WTC11 (cell line): ENCODE results near the gene CD9.

Experiments
- CREB1 ChIP-seq: sonication (generic); formaldehyde crosslinking; IDR thresholded peaks from 2 replicates; pipeline ENCODE4 v1.8.0; 2023; ENCODE audit warnings: mild to moderate bottlenecking, missing genetic modification reagents
- CREM ChIP-seq: sonication (generic); formaldehyde crosslinking; IDR thresholded peaks from 2 replicates; pipeline ENCODE4 v1.8.1; 2022; ENCODE audit warnings: mild to moderate bottlenecking, missing genetic modification reagents, moderate library complexity
- HMGA2 ChIP-seq: fragments of 250-450 bp; sonication (Bioruptor Pico); IDR thresholded peaks from 2 replicates; pipeline ENCODE4 v1.4.0; 2021; ENCODE audit warnings: mild to moderate bottlenecking, moderate library complexity
- SP1 ChIP-seq: sonication (generic); formaldehyde crosslinking; conservative IDR thresholded peaks from 2 replicates; pipeline ENCODE4 v1.8.1; 2022; ENCODE audit warnings: missing genetic modification reagents
- TEAD4 ChIP-seq: sonication (generic); formaldehyde crosslinking; IDR thresholded peaks from 2 replicates; pipeline ENCODE4 v1.8.0; 2022; ENCODE audit warnings: mild to moderate bottlenecking, missing genetic modification reagents
- TF ChIP-seq, protein P1 (sequence below): fragments of 200-600 bp; IDR thresholded peaks from 2 replicates; pipeline ENCODE4 v1.8.0; 2022; ENCODE audit warnings: antibody characterized with exemption
- TF ChIP-seq, protein P2 (sequence below): sonication (generic); formaldehyde crosslinking; IDR thresholded peaks from 2 replicates; pipeline ENCODE4 v1.8.1; 2022; ENCODE audit warnings: low read depth, missing genetic modification reagents, borderline replicate concordance
- TF ChIP-seq, protein P3 (sequence below): sonication (generic); formaldehyde crosslinking; IDR thresholded peaks from 2 replicates; pipeline ENCODE4 v1.8.1; 2022; ENCODE audit warnings: missing genetic modification reagents, borderline replicate concordance
- TF ChIP-seq, protein P4 (sequence below): sonication (generic); formaldehyde crosslinking; IDR thresholded peaks from 2 replicates; pipeline ENCODE4 v1.8.0; 2023; ENCODE audit warnings: missing genetic modification reagents, mild to moderate bottlenecking, borderline replicate concordance
- TF ChIP-seq, protein P5 (sequence below): sonication (generic); formaldehyde crosslinking; IDR thresholded peaks from 2 replicates; pipeline ENCODE4 v1.8.1; 2023; ENCODE audit warnings: mild to moderate bottlenecking, missing genetic modification reagents, moderate library complexity
- TF ChIP-seq, protein P6 (sequence below): sonication (generic); formaldehyde crosslinking; IDR thresholded peaks from 2 replicates; pipeline ENCODE4 v1.8.0; 2022; ENCODE audit warnings: mild to moderate bottlenecking, missing genetic modification reagents
- TF ChIP-seq, protein P7 (sequence below): sonication (generic); formaldehyde crosslinking; IDR thresholded peaks from 2 replicates; pipeline ENCODE4 v1.8.0; 2022; ENCODE audit warnings: mild to moderate bottlenecking, missing genetic modification reagents

DNA sequence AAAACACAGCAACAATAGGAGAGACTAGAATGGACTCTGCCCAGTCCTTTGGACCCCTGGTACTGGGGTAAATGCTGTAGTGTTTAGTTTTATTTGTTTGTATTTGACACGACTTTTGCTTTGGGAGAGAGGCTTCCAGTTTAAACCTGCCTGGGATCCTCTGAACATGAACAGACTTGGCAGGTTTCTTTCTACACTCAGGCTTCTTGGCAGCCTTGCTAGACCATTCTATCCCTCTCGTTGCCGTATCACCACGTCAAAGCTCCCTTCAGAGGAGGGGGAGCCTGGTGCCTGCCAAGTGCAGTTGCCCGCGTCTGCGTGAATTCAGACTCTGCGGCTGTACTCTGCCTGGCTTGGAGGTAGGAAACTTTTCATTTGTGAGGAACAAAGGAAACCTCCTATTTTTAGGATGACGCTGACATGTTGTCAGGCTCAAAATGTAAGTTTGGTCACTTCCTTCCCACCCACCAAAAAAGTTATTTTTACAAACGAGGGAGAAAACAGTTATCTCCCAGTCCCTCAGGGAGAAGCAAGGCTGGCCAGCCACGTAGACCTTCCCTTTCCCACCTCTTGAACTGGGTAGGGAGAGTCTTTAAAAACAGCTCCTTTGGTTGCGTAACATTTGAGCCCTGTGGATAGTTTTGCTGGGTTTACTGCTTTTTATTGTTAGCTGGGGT is 25.9 kb downstream of the CD9 start:
- TF ChIP-seq CREM (CRISPR knock-in tag) = no peak
- TF ChIP-seq, protein P1, sequence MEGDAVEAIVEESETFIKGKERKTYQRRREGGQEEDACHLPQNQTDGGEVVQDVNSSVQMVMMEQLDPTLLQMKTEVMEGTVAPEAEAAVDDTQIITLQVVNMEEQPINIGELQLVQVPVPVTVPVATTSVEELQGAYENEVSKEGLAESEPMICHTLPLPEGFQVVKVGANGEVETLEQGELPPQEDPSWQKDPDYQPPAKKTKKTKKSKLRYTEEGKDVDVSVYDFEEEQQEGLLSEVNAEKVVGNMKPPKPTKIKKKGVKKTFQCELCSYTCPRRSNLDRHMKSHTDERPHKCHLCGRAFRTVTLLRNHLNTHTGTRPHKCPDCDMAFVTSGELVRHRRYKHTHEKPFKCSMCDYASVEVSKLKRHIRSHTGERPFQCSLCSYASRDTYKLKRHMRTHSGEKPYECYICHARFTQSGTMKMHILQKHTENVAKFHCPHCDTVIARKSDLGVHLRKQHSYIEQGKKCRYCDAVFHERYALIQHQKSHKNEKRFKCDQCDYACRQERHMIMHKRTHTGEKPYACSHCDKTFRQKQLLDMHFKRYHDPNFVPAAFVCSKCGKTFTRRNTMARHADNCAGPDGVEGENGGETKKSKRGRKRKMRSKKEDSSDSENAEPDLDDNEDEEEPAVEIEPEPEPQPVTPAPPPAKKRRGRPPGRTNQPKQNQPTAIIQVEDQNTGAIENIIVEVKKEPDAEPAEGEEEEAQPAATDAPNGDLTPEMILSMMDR = no peak
- TF ChIP-seq, protein P2, sequence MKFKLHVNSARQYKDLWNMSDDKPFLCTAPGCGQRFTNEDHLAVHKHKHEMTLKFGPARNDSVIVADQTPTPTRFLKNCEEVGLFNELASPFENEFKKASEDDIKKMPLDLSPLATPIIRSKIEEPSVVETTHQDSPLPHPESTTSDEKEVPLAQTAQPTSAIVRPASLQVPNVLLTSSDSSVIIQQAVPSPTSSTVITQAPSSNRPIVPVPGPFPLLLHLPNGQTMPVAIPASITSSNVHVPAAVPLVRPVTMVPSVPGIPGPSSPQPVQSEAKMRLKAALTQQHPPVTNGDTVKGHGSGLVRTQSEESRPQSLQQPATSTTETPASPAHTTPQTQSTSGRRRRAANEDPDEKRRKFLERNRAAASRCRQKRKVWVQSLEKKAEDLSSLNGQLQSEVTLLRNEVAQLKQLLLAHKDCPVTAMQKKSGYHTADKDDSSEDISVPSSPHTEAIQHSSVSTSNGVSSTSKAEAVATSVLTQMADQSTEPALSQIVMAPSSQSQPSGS (CRISPR knock-in tag) = no peak
- TF ChIP-seq, protein P3, sequence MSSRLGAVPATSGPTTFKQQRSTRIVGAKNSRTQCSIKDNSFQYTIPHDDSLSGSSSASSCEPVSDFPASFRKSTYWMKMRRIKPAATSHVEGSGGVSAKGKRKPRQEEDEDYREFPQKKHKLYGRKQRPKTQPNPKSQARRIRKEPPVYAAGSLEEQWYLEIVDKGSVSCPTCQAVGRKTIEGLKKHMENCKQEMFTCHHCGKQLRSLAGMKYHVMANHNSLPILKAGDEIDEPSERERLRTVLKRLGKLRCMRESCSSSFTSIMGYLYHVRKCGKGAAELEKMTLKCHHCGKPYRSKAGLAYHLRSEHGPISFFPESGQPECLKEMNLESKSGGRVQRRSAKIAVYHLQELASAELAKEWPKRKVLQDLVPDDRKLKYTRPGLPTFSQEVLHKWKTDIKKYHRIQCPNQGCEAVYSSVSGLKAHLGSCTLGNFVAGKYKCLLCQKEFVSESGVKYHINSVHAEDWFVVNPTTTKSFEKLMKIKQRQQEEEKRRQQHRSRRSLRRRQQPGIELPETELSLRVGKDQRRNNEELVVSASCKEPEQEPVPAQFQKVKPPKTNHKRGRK = no peak
- TF ChIP-seq, protein P4, sequence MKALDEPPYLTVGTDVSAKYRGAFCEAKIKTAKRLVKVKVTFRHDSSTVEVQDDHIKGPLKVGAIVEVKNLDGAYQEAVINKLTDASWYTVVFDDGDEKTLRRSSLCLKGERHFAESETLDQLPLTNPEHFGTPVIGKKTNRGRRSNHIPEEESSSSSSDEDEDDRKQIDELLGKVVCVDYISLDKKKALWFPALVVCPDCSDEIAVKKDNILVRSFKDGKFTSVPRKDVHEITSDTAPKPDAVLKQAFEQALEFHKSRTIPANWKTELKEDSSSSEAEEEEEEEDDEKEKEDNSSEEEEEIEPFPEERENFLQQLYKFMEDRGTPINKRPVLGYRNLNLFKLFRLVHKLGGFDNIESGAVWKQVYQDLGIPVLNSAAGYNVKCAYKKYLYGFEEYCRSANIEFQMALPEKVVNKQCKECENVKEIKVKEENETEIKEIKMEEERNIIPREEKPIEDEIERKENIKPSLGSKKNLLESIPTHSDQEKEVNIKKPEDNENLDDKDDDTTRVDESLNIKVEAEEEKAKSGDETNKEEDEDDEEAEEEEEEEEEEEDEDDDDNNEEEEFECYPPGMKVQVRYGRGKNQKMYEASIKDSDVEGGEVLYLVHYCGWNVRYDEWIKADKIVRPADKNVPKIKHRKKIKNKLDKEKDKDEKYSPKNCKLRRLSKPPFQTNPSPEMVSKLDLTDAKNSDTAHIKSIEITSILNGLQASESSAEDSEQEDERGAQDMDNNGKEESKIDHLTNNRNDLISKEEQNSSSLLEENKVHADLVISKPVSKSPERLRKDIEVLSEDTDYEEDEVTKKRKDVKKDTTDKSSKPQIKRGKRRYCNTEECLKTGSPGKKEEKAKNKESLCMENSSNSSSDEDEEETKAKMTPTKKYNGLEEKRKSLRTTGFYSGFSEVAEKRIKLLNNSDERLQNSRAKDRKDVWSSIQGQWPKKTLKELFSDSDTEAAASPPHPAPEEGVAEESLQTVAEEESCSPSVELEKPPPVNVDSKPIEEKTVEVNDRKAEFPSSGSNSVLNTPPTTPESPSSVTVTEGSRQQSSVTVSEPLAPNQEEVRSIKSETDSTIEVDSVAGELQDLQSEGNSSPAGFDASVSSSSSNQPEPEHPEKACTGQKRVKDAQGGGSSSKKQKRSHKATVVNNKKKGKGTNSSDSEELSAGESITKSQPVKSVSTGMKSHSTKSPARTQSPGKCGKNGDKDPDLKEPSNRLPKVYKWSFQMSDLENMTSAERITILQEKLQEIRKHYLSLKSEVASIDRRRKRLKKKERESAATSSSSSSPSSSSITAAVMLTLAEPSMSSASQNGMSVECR = no peak
- TF ChIP-seq, protein P5, sequence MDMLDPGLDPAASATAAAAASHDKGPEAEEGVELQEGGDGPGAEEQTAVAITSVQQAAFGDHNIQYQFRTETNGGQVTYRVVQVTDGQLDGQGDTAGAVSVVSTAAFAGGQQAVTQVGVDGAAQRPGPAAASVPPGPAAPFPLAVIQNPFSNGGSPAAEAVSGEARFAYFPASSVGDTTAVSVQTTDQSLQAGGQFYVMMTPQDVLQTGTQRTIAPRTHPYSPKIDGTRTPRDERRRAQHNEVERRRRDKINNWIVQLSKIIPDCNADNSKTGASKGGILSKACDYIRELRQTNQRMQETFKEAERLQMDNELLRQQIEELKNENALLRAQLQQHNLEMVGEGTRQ (CRISPR knock-in tag) = no peak
- TF ChIP-seq HMGA2 = no peak
- no peak for TF ChIP-seq SP1 (CRISPR knock-in tag)
- TF ChIP-seq, protein P6, sequence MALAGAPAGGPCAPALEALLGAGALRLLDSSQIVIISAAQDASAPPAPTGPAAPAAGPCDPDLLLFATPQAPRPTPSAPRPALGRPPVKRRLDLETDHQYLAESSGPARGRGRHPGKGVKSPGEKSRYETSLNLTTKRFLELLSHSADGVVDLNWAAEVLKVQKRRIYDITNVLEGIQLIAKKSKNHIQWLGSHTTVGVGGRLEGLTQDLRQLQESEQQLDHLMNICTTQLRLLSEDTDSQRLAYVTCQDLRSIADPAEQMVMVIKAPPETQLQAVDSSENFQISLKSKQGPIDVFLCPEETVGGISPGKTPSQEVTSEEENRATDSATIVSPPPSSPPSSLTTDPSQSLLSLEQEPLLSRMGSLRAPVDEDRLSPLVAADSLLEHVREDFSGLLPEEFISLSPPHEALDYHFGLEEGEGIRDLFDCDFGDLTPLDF (CRISPR knock-in tag) = no peak
- no peak for TF ChIP-seq CREB1 (CRISPR knock-in tag)
- TF ChIP-seq TEAD4 (CRISPR knock-in tag) = no peak
- TF ChIP-seq, protein P7, sequence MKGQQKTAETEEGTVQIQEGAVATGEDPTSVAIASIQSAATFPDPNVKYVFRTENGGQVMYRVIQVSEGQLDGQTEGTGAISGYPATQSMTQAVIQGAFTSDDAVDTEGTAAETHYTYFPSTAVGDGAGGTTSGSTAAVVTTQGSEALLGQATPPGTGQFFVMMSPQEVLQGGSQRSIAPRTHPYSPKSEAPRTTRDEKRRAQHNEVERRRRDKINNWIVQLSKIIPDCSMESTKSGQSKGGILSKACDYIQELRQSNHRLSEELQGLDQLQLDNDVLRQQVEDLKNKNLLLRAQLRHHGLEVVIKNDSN = no peak
